Measurements from ENCODE around the gene ABCB9.

- TF ChIP-seq REST (IDR thresholded peaks at IDR 0.05; ENCODE audit: borderline replicate concordance) (no peak), SMC3 (conservative IDR thresholded peaks at IDR 0.05; ENCODE audit: poor library complexity) (no peak)
Observed at GRCh38 chr12:122998316-122998715, 32.1 kb upstream of the ABCB9 start.
